Ascending aorta (tissue), 2 donors: ENCODE results near the gene SAP25. TPM values are rescaled to one million over a fixed set of nuclear protein-coding genes. Genes with fewer than 3 reads are reported as not detected.

Source experiments
- DNase-seq, 2 donors: peaks; one replicate each; pipeline ENCODE4 v3.0.0-alpha.2; 2019; ENCODE audit warnings: low spot score in 2 of 2
- H3K27ac ChIP-seq, 2 donors: fragments of 200-600 bp; sonication (generic); one replicate each; pipeline ENCODE4 v1.5.1; 2016 to 2017; ENCODE audit warnings: mild to moderate bottlenecking in 1 of 2
- H3K27me3 ChIP-seq: fragments of 200-600 bp; sonication (generic); one replicate; pipeline ENCODE4 v1.5.1; 2017
- H3K36me3 ChIP-seq, 2 donors: fragments of 200-600 bp; sonication (generic); one replicate each; pipeline ENCODE4 v1.5.1; 2016
- H3K4me1 ChIP-seq, 2 donors: fragments of 200-600 bp; sonication (generic); one replicate each; pipeline ENCODE4 v1.5.1; 2016 to 2017; ENCODE audit warnings: mild to moderate bottlenecking in 1 of 2
- H3K4me3 ChIP-seq, 2 donors: fragments of 200-600 bp; sonication (generic); one replicate each; pipeline ENCODE4 v1.5.1; 2016 to 2017; ENCODE audit warnings: mild to moderate bottlenecking in 1 of 2
- H3K9me3 ChIP-seq, 2 donors: fragments of 200-600 bp; sonication (generic); one replicate each; pipeline ENCODE4 v1.5.1; 2016
- CTCF ChIP-seq, 3 experiments: fragments of 200-600 bp in 2 of 3; fragments of 450-650 bp in 1 of 3; sonication (generic) in 2 of 3; IDR thresholded peaks; one replicate each; pipeline ENCODE4 v1.5.1; 2016 to 2019; ENCODE audit warnings: antibody characterized with exemption in 3 of 3, mild to moderate bottlenecking in 1 of 3, moderate library complexity in 1 of 3
- intact Hi-C: fragments of 100-400 bp; cut with DNase I; formaldehyde crosslinking; loops from one replicate; pipeline ENCODE4 v1.15.1; 2023
- total RNA-seq: library from RNA; depleted of rRNA; stranded (reverse); fragments of >200 nt; gene quantifications from one replicate; pipeline ENCODE4 v1.1.0, GENCODE V29; 2016

The SAP25 gene
- total RNA-seq, 1 donor from 2014 or later, result 11.8 TPM

- H3K36me3 ChIP-seq, result peaks cover 0 to 5% of the 10 kb centered on the region in 2 donors
- H3K27me3 ChIP-seq, result no peaks in the 10 kb centered on the region
- DNase-seq, result no peak
- TF ChIP-seq CTCF (IDR thresholded peaks at IDR 0.05), result no peak
- intact Hi-C loops, result loop anchor here (2.0 to 5.0 kb wide), 4 partner anchors 75 to 176 kb away; partner anchors contain the start of genes AGFG2, GIGYF1 and PPP1R35
- H3K4me1 ChIP-seq, result peaks cover 3 to 11% of the 10 kb centered on the region in 2 donors
- H3K4me3 ChIP-seq, result peak overlapping the region; percentile 84 to 93
- H3K27ac ChIP-seq, result no peak overlapping the region
- no peaks in the 10 kb centered on the region for H3K9me3 ChIP-seq
Observed at GRCh38 chr7:100613412-100614175, 39.9 kb upstream of the SAP25 start.

GRCh38 chr7:100612730-100613390 is 39.2 kb upstream of the SAP25 start:
- H3K9me3 ChIP-seq, result no peaks in the 10 kb centered on the region
- intact Hi-C loops, result loop anchor here (1.0 to 5.0 kb wide), 7 partner anchors 9 to 176 kb away; partner anchors contain the start of genes AGFG2, FBXO24, GIGYF1 and GNB2
- H3K4me3 ChIP-seq, result peak overlapping the region; percentile 84 to 93
- no peak for TF ChIP-seq CTCF (IDR thresholded peaks at IDR 0.05)
- H3K36me3 ChIP-seq, result peaks cover 0 to under 1% of the 10 kb centered on the region in 2 donors
- DNase-seq, result no peak
- H3K4me1 ChIP-seq, result peaks cover 3 to 11% of the 10 kb centered on the region in 2 donors
- H3K27me3 ChIP-seq, result no peaks in the 10 kb centered on the region
- peak overlapping the region; percentile 38 to 86 for H3K27ac ChIP-seq

- no peak for TF ChIP-seq CTCF (IDR thresholded peaks at IDR 0.05)
- intact Hi-C loops, result loop anchor here (1.0 to 5.0 kb wide), 7 partner anchors 8 to 175 kb away; partner anchors contain the start of genes AGFG2, FBXO24, GIGYF1 and GNB2
- Histone ChIP-seq H3K27me3 (no peaks in the 10 kb centered on the region), H3K4me3 (peak within 1 kb of the TSS; percentile 84 to 93), H3K36me3 (no peaks in the 10 kb centered on the region), H3K4me1 (peaks cover 3 to 11% of the 10 kb centered on the region in 2 donors), H3K27ac (peak within 1 kb of the TSS; percentile 86 to 88), H3K9me3 (no peaks in the 10 kb centered on the region)
- DNase-seq, result peak; percentile 95 to 100
Observed at GRCh38 chr7:100611983-100612729, 38.5 kb upstream of the SAP25 start, which contains the start of gene MOSPD3. MOSPD3 (plus strand) TSS chr7:100612540; CDS start chr7:100612792, 252 bp downstream.

GRCh38 chr7:100609958-100610357 is 36.3 kb upstream of the SAP25 start:
- Histone ChIP-seq H3K4me3 (no peak overlapping the region), H3K9me3 (no peaks in the 10 kb centered on the region), H3K4me1 (peaks cover 3 to 16% of the 10 kb centered on the region in 2 donors), H3K27ac (no peak overlapping the region), H3K27me3 (no peaks in the 10 kb centered on the region), H3K36me3 (no peaks in the 10 kb centered on the region)
- intact Hi-C loops, result loop anchor here (5.0 kb wide), 3 partner anchors 82 to 173 kb away; partner anchors contain the start of genes GIGYF1 and PPP1R35
- no peak for TF ChIP-seq CTCF (IDR thresholded peaks at IDR 0.05)
- DNase-seq, result no peak

GRCh38 chr7:100607111-100607510 is 33.4 kb upstream of the SAP25 start:
- H3K4me1 ChIP-seq, result peaks cover 0 to 21% of the 10 kb centered on the region in 2 donors
- DNase-seq, result no peak
- H3K4me3 ChIP-seq, result no peak overlapping the region
- H3K27me3 ChIP-seq, result no peaks in the 10 kb centered on the region
- H3K27ac ChIP-seq, result no peak overlapping the region
- H3K9me3 ChIP-seq, result no peaks in the 10 kb centered on the region
- no peaks in the 10 kb centered on the region for H3K36me3 ChIP-seq
- no peak for TF ChIP-seq CTCF (IDR thresholded peaks at IDR 0.05)
- intact Hi-C loops, result no loop called here
